MM.1S (cell line): ENCODE data around the gene SCUBE2.
"Not testable (repeated sequence)": the region's sequence is repeated elsewhere in the genome, so short reads cannot be mapped to it uniquely, and the experiment has no call there.

Experiments used
- DNase-seq: peaks from one replicate; pipeline ENCODE4 v3.0.0-alpha.2; 2015
- H2AFZ ChIP-seq: fragments of 300-600 bp; sonication (generic); 2 replicates; pipeline ENCODE4 v1.6.0; 2016; ENCODE audit warnings: antibody characterized with exemption, low read length
- H3F3A ChIP-seq: fragments of 300-600 bp; sonication (generic); 2 replicates; pipeline ENCODE4 v1.6.1; 2016; ENCODE audit warnings: mild to moderate bottlenecking, antibody characterized with exemption, low read length, moderate library complexity, mixed read lengths; ENCODE audit not compliant: insufficient read depth
- H3K27ac ChIP-seq: fragments of 300-600 bp; sonication (generic); 2 replicates; pipeline ENCODE4 v1.5.1; 2016; ENCODE audit warnings: mild to moderate bottlenecking, low read length
- H3K27me3 ChIP-seq: fragments of 300-600 bp; sonication (generic); replicated peaks from 2 replicates; pipeline ENCODE4 v1.6.0; 2016; ENCODE audit warnings: low read length; ENCODE audit not compliant: insufficient read depth
- H3K36me3 ChIP-seq: fragments of 300-600 bp; sonication (generic); replicated peaks from 2 replicates; pipeline ENCODE4 v1.6.1; 2016; ENCODE audit warnings: mild to moderate bottlenecking, low read length, mixed read lengths; ENCODE audit not compliant: insufficient read depth
- H3K4me1 ChIP-seq: fragments of 300-600 bp; sonication (generic); 2 replicates; pipeline ENCODE4 v1.6.1; 2016; ENCODE audit warnings: low read length, mixed read lengths
- H3K4me2 ChIP-seq: fragments of 300-600 bp; sonication (generic); 2 replicates; pipeline ENCODE4 v1.6.0; 2016; ENCODE audit warnings: low read depth, low read length
- H3K4me3 ChIP-seq: fragments of 300-600 bp; sonication (generic); 2 replicates; pipeline ENCODE4 v1.5.1; 2016; ENCODE audit warnings: low read length, mixed read lengths
- H3K79me2 ChIP-seq: fragments of 300-600 bp; sonication (generic); 2 replicates; pipeline ENCODE4 v1.6.1; 2016; ENCODE audit warnings: mixed run types, low read length, mixed read lengths
- H3K9ac ChIP-seq: fragments of 300-600 bp; sonication (generic); 2 replicates; pipeline ENCODE4 v1.6.1; 2016; ENCODE audit warnings: low read length, mixed read lengths
- H3K9me2 ChIP-seq: fragments of 300-600 bp; sonication (generic); replicated peaks from 2 replicates; pipeline ENCODE4 v1.6.1; 2016; ENCODE audit warnings: mild to moderate bottlenecking, low read length, mixed read lengths; ENCODE audit not compliant: insufficient read depth
- H3K9me3 ChIP-seq: fragments of 300-600 bp; sonication (generic); replicated peaks from 2 replicates; pipeline ENCODE4 v1.6.1; 2016; ENCODE audit warnings: mild to moderate bottlenecking, low read length, mixed read lengths; ENCODE audit not compliant: insufficient read depth
- H4K20me1 ChIP-seq: fragments of 300-600 bp; sonication (generic); 2 replicates; pipeline ENCODE4 v1.6.1; 2016; ENCODE audit warnings: mild to moderate bottlenecking, low read length, moderate library complexity, mixed read lengths; ENCODE audit not compliant: insufficient read depth
- EZH2 ChIP-seq: fragments of 300-600 bp; sonication (generic); optimal IDR thresholded peaks from 2 replicates; pipeline ENCODE3; 2017; ENCODE audit warnings: low read depth, mild to moderate bottlenecking, antibody characterized with exemption, low read length, mixed read lengths
- EZH2phosphoT487 ChIP-seq: fragments of 300-600 bp; sonication (generic); IDR thresholded peaks from 2 replicates; pipeline ENCODE4 v1.6.1; 2018; ENCODE audit warnings: antibody characterized with exemption, low read length
- TF ChIP-seq, protein P1 (sequence below): fragments of 300-600 bp; sonication (generic); IDR thresholded peaks from 2 replicates; pipeline ENCODE4 v1.5.1; 2016; ENCODE audit warnings: antibody characterized with exemption, low read length, mixed read lengths

The SCUBE2 gene

GRCh38 chr11:9103542-9104276 lies 12.3 kb upstream of the SCUBE2 start:
- no peak for DNase-seq
- no peak overlapping the region for H3K27ac ChIP-seq
- no peaks in the 10 kb centered on the region for H3K79me2 ChIP-seq
- no peaks in the 10 kb centered on the region for H4K20me1 ChIP-seq
- no peaks in the 10 kb centered on the region for H3F3A ChIP-seq
- no peaks in the 10 kb centered on the region for H3K9me2 ChIP-seq
- H3K36me3 ChIP-seq: no peaks in the 10 kb centered on the region
- TF ChIP-seq EZH2phosphoT487 (no peak), EZH2 (no peak)
- TF ChIP-seq, protein P1, sequence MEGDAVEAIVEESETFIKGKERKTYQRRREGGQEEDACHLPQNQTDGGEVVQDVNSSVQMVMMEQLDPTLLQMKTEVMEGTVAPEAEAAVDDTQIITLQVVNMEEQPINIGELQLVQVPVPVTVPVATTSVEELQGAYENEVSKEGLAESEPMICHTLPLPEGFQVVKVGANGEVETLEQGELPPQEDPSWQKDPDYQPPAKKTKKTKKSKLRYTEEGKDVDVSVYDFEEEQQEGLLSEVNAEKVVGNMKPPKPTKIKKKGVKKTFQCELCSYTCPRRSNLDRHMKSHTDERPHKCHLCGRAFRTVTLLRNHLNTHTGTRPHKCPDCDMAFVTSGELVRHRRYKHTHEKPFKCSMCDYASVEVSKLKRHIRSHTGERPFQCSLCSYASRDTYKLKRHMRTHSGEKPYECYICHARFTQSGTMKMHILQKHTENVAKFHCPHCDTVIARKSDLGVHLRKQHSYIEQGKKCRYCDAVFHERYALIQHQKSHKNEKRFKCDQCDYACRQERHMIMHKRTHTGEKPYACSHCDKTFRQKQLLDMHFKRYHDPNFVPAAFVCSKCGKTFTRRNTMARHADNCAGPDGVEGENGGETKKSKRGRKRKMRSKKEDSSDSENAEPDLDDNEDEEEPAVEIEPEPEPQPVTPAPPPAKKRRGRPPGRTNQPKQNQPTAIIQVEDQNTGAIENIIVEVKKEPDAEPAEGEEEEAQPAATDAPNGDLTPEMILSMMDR: no peak
- H3K4me1 ChIP-seq: no peaks in the 10 kb centered on the region
- H3K4me2 ChIP-seq: no peak overlapping the region
- no peak overlapping the region for H3K9ac ChIP-seq
- H3K4me3 ChIP-seq: no peak overlapping the region
- no peak overlapping the region for H2AFZ ChIP-seq
- H3K27me3 ChIP-seq: no peaks in the 10 kb centered on the region
- no peaks in the 10 kb centered on the region for H3K9me3 ChIP-seq

DNA sequence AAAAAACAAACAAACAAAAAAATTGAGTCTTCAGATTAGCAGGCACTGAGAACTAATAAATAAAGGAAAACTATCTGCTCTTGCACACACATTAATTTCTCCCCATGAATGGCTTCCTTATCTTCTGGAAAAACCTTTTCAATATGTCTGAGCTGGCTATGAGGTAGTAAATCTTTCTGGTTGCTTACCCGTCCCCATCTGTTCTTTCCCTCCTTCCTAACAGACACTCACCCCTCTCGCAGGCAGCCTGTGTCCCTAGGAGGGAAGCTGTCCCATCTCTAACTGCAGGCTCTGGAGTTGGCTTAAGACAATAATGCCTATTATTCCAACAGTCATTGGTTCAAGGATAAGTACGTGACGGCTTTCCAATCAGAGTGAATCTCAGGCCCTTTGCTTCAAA lies 8.2 kb upstream of the SCUBE2 start:
- Histone ChIP-seq H3K9me3 (no peaks in the 10 kb centered on the region), H3K27me3 (no peaks in the 10 kb centered on the region), H2AFZ (no peak overlapping the region), H3K4me3 (no peak overlapping the region), H3K4me1 (no peaks in the 10 kb centered on the region), H3K9ac (no peak overlapping the region), H3K27ac (no peak overlapping the region), H3K79me2 (no peaks in the 10 kb centered on the region), H3K4me2 (no peak overlapping the region), H3K9me2 (no peaks in the 10 kb centered on the region), H3K36me3 (no peaks in the 10 kb centered on the region), H4K20me1 (no peaks in the 10 kb centered on the region), H3F3A (no peaks in the 10 kb centered on the region)
- TF ChIP-seq EZH2 (no peak), EZH2phosphoT487 (no peak)
- TF ChIP-seq, protein P1: no peak
- DNase-seq: no peak

DNA sequence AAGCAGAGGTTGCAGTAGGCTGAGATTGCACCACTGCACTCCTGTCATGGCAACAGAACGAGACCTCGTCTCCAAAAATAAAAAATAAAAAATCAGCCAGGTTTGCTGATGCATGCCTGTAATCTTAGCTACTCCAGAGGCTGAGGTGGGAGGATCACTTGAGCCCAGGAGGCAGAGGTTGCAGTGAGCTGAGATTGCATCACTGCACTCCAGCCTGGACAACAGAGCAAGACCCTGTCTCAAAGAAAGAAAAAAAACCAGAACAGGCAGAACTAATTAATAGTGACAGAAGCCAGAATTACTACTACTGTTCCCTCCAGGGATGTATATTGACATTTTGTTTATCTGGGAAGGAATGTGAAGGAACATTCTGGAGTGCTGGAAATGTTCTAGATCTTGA lies 7.1 kb upstream of the SCUBE2 start:
- H3K27me3 ChIP-seq, H2AFZ ChIP-seq, H3K9me2 ChIP-seq, H4K20me1 ChIP-seq, H3K36me3 ChIP-seq, H3K9me3 ChIP-seq, H3K9ac ChIP-seq, H3K79me2 ChIP-seq, DNase-seq, H3K4me3 ChIP-seq, H3F3A ChIP-seq, H3K27ac ChIP-seq, H3K4me1 ChIP-seq, H3K4me2 ChIP-seq: not testable (repeated sequence)

DNA sequence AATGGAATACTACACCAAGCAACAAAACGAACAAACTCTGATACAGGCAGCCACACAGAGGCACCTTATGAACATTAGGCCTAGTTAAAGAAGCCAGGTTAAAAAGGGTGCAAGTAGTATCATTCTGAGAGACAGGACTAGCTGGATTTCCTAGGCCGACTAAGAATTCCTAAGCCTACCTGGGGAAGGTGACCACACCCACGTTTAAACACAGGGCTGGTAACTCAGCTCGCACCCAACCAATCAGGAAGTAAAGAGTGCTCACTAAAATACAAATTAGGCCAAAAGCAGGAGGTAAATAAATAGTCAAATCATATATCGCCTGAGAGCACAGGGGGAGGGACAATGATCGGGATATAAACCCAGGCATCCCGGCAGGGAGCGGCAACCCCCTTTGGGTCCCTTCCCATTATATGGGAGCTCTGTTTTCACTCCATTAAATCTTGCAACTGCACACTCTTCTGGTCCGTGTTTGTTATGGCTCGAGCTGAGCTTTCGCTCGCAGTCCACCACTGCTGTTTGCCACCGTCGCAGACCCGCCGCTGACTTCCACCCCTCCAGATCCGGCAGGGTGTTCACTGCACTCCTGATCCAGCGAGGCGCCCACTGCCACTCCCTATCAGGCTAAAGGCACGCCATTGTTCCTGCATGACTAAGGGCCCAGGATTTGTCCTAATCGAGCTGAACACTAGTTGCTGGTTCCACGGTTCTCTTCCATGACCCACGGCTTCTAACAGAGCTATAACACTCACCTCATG lies 6.0 kb upstream of the SCUBE2 start:
- H3K9me3 ChIP-seq, H3K79me2 ChIP-seq, H3K9me2 ChIP-seq, H3K9ac ChIP-seq, H2AFZ ChIP-seq, DNase-seq, H3K4me2 ChIP-seq, H3F3A ChIP-seq, H3K36me3 ChIP-seq, H4K20me1 ChIP-seq, H3K4me1 ChIP-seq, H3K27ac ChIP-seq, H3K4me3 ChIP-seq, H3K27me3 ChIP-seq: not testable (repeated sequence)
